GM18909 (cell line): Measurements from ENCODE around the gene RIPPLY2.
"Not testable (repeated sequence)": the region's sequence is repeated elsewhere in the genome, so short reads cannot be mapped to it uniquely, and the experiment has no call there.

ENCODE experiments used
- ATAC-seq: cut with Tn5 transposase; IDR thresholded peaks from one replicate; pipeline ENCODE4 v1.9.1; 2021; ENCODE audit warnings: mild to moderate bottlenecking; ENCODE audit not compliant: unreplicated experiment, poor library complexity

RIPPLY2 gene

GRCh38 chr6:83893024-83893423 is 39.9 kb downstream of the RIPPLY2 start:
- no peak for ATAC-seq

DNA sequence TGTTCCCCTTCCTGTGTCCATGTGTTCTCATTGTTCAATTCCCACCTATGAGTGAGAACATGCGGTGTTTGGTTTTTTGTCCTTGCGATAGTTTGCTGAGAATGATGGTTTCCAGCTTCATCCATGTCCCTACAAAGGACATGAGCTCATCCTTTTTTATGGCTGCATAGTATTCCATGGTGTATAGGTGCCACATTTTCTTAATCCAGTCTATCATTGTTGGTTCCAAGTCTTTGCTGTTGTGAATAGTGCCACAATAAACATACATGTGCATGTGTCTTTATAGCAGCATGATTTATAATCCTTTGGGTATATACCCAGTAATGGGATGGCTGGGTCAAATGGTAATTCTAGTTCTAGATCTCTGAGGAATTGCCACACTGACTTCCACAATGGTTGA is 43.9 kb downstream of the RIPPLY2 start:
- not testable (repeated sequence) for ATAC-seq

DNA sequence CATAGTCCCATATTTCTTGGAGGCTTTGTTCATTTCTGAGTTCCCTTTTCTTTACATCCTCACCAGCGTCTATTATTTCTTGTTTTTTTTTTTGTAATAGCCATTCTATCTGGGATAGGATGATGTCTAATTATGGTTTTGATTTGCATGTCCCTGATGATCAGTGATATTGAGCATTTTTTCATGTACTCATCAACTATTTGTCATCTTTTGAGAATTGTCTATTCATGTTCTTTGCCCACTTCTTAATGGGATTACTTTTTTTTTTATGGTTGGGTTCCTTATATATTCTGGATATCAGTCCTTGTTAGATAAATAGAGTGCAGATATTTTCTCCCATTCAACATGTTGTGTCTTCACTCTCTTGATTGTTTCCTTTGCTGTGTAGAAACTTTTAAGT is 48.5 kb downstream of the RIPPLY2 start:
- ATAC-seq, result no peak

- no peak for ATAC-seq
These were observed 51.2 kb downstream of the RIPPLY2 start for GRCh38 chr6:83904395-83904794.

- ATAC-seq, result no peak
These were observed 52.5 kb downstream of the RIPPLY2 start for GRCh38 chr6:83905648-83906047.
